ENCODE measurements around the gene BBC3.

Gene BBC3

GRCh38 chr19:47247308-47247990 is 16.4 kb upstream of the BBC3 start:
- H3K4me3 ChIP-seq (replicated peaks in 1 of 2; ENCODE audit: low read depth in 2 of 2, low read length in 2 of 2), result no peak overlapping the region
- TF ChIP-seq CTCF (IDR thresholded peaks at IDR 0.05; ENCODE audit: low read depth, low read length), result peak; percentile 89
- DNase-seq (ENCODE audit: low read depth in 2 of 2), result peak; percentile 86 to 87

GRCh38 chr19:47243776-47244547 is 13.0 kb upstream of the BBC3 start:
- H3K4me3 ChIP-seq (replicated peaks in 1 of 2; ENCODE audit: low read depth in 2 of 2, low read length in 2 of 2), result peak overlapping the region; percentile 27 to 53
- peak; percentile 76 for TF ChIP-seq CTCF (IDR thresholded peaks at IDR 0.05; ENCODE audit: low read depth, low read length)
- peak; percentile 98 to 99 for DNase-seq (ENCODE audit: low read depth in 2 of 2)

GRCh38 chr19:47243364-47243775 is 12.4 kb upstream of the BBC3 start:
- TF ChIP-seq CTCF (IDR thresholded peaks at IDR 0.05; ENCODE audit: low read depth, low read length), result no peak
- peak in 1 of 2 donors; percentile 6 for DNase-seq (ENCODE audit: low read depth in 2 of 2)
- H3K4me3 ChIP-seq (replicated peaks in 1 of 2; ENCODE audit: low read depth in 2 of 2, low read length in 2 of 2), result peak overlapping the region; percentile 27 to 53

- no peak overlapping the region for H3K4me3 ChIP-seq (replicated peaks in 1 of 2; ENCODE audit: low read depth in 2 of 2, low read length in 2 of 2)
- DNase-seq (ENCODE audit: low read depth in 2 of 2), result peak in 1 of 2 donors; percentile 16
Observed at GRCh38 chr19:47241919-47242577, 11.0 kb upstream of the BBC3 start.

GRCh38 chr19:47240996-47241918 is 10.3 kb upstream of the BBC3 start:
- peak; percentile 79 to 80 for DNase-seq (ENCODE audit: low read depth in 2 of 2)
- TF ChIP-seq CTCF (IDR thresholded peaks at IDR 0.05; ENCODE audit: low read depth, low read length), result no peak
- H3K4me3 ChIP-seq (replicated peaks in 1 of 2; ENCODE audit: low read depth in 2 of 2, low read length in 2 of 2), result no peak overlapping the region

More at GRCh38 chr19:47241919-47242577, 11.0 kb upstream of the BBC3 start:
- TF ChIP-seq CTCF (IDR thresholded peaks at IDR 0.05; ENCODE audit: low read depth, low read length), result no peak

- DNase-seq (ENCODE audit: low read depth in 2 of 2), result no peak
- TF ChIP-seq CTCF (IDR thresholded peaks at IDR 0.05; ENCODE audit: low read depth, low read length), result no peak
- H3K4me3 ChIP-seq (replicated peaks in 1 of 2; ENCODE audit: low read depth in 2 of 2, low read length in 2 of 2), result no peak overlapping the region
Observed at GRCh38 chr19:47240556-47240955, 9.6 kb upstream of the BBC3 start.

Data from cardiac fibroblast (primary cell).